ENCODE data around the gene MARCHF11.

DNA sequence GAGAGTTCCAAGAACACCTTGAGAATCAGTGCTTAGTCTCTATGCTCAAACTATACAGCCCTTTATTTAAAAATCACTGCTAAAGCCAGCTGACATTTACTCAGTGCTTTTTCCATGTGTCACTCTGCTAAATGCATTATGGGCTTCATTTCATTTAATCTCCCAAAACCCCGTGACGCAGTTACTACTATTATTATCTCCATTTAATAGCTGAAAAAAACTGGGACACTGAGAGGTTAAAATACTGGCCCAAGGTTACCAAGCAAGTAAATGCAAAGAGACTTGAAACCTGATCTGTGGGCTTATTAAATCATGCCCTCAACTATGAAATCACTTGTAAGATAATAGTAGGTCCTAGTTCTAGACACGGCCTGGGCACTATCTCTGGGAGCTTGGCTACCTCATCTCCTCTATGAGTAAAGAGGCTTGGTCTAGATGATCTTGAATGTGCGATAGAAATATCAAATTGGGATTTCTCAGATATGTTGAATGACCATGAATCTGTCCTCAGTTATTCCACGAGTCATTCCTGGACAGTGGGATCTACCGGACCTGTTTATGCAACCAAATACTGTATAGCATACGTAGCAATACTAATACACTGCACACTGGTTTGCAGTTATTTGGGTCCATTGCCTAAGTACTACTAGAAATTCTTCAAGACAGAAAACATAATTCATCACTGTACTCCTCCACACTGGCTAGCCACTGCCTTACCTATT is 32.3 kb downstream of the MARCHF11 start:
- TF ChIP-seq, protein P1, sequence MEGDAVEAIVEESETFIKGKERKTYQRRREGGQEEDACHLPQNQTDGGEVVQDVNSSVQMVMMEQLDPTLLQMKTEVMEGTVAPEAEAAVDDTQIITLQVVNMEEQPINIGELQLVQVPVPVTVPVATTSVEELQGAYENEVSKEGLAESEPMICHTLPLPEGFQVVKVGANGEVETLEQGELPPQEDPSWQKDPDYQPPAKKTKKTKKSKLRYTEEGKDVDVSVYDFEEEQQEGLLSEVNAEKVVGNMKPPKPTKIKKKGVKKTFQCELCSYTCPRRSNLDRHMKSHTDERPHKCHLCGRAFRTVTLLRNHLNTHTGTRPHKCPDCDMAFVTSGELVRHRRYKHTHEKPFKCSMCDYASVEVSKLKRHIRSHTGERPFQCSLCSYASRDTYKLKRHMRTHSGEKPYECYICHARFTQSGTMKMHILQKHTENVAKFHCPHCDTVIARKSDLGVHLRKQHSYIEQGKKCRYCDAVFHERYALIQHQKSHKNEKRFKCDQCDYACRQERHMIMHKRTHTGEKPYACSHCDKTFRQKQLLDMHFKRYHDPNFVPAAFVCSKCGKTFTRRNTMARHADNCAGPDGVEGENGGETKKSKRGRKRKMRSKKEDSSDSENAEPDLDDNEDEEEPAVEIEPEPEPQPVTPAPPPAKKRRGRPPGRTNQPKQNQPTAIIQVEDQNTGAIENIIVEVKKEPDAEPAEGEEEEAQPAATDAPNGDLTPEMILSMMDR (IDR thresholded peaks at IDR 0.05; ENCODE audit: insufficient read depth, low read depth, low read length), result no peak
- TF ChIP-seq EZH2 (IDR thresholded peaks at IDR 0.05; ENCODE audit: insufficient read depth, low read length), result no peak

All from astrocyte (in vitro differentiated cells and primary cell).